Measurements from ENCODE around the gene WFDC12.

DNA sequence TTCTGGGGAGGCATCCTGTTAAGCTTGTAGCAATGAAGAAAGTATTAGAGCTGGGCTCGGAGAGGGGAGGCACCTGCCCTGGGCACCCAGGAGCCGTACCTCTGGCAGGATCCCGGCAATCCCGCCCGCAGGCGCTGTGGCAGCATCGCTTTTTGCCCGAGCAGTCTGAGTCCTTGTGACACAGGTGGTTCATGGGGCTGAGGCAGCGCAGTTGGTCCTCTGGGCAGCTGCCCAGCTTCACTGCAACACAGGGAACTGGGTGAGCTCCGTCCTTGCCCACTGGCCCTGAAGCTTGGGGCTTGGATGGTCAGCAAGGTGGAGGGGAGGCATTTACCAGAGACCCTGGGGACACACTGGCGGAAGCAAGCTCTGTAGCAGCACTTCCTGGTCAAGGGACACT, 14.0 kb downstream of the WFDC12 start:
- TF ChIP-seq FOXA1 (IDR thresholded peaks at IDR 0.05) (no peak), TARDBP (IDR thresholded peaks at IDR 0.05) (no peak), L3MBTL2 (conservative IDR thresholded peaks at IDR 0.05) (no peak), ZNF384 (IDR thresholded peaks at IDR 0.05) (no peak), ELF4 (IDR thresholded peaks at IDR 0.05) (no peak)

Data from HEK293T (cell line).